DND-41 (cell line): ENCODE measurements around the gene P2RY2.

Source experiments
- ATAC-seq: fragments of 200-7000 bp; cut with Tn5 transposase; 3 replicates; pipeline ENCODE4 v1.9.1; 2021; ENCODE audit warnings: low read depth; ENCODE audit not compliant: insufficient read depth
- DNase-seq: peaks from one replicate; pipeline ENCODE4 v3.0.0-alpha.2; 2020
- H2AFZ ChIP-seq: 2 replicates; pipeline ENCODE4 v1.6.0; 2012; ENCODE audit warnings: low read depth, low read length
- H3K27ac ChIP-seq: 2 replicates; pipeline ENCODE4 v1.5.1; 2012; ENCODE audit warnings: low read length, inconsistent platforms
- H3K27me3 ChIP-seq: fragments of 200-600 bp; sonication (generic); 2 replicates; pipeline ENCODE4 v1.6.0; 2012; ENCODE audit warnings: low read length, mild to moderate bottlenecking, inconsistent platforms; ENCODE audit not compliant: insufficient read depth, poor library complexity
- H3K36me3 ChIP-seq: 2 replicates; pipeline ENCODE4 v1.5.1; 2012; ENCODE audit warnings: low read length, inconsistent platforms; ENCODE audit not compliant: insufficient read depth
- H3K4me1 ChIP-seq: 2 replicates; pipeline ENCODE4 v1.5.1; 2012; ENCODE audit warnings: mild to moderate bottlenecking, low read length; ENCODE audit not compliant: insufficient read depth
- H3K4me2 ChIP-seq: 2 replicates; pipeline ENCODE4 v1.6.0; 2012; ENCODE audit warnings: mild to moderate bottlenecking, moderate library complexity, low read length, inconsistent platforms; ENCODE audit not compliant: insufficient read depth
- H3K4me3 ChIP-seq, 2 experiments: fragments of 200-600 bp in 1 of 2; shearing (Covaris generic) in 1 of 2; 2 replicates each; pipeline ENCODE4 v1.5.1; 2012 to 2016; ENCODE audit warnings: inconsistent platforms in 2 of 2, low read length in 2 of 2, mild to moderate bottlenecking in 2 of 2, low read depth in 1 of 2, moderate library complexity in 1 of 2
- H3K79me2 ChIP-seq: 2 replicates; pipeline ENCODE4 v1.6.0; 2012; ENCODE audit warnings: low read length, inconsistent platforms; ENCODE audit not compliant: insufficient read depth
- H3K9ac ChIP-seq: 2 replicates; pipeline ENCODE4 v1.6.0; 2012; ENCODE audit warnings: low read depth, mild to moderate bottlenecking, inconsistent platforms, low read length, moderate library complexity
- H3K9me3 ChIP-seq: 2 replicates; pipeline ENCODE4 v1.5.1; 2012; ENCODE audit warnings: low read length, moderate library complexity, mild to moderate bottlenecking, inconsistent platforms; ENCODE audit not compliant: insufficient read depth, severe bottlenecking
- H4K20me1 ChIP-seq: 2 replicates; pipeline ENCODE4 v1.6.0; 2012; ENCODE audit warnings: low read length; ENCODE audit not compliant: insufficient read depth
- EZH2 ChIP-seq: IDR thresholded peaks from 3 replicates; pipeline ENCODE4 v1.6.1; 2012; ENCODE audit warnings: borderline replicate concordance, low read depth, mild to moderate bottlenecking, moderate library complexity, low read length, inconsistent platforms; ENCODE audit not compliant: severe bottlenecking
- TF ChIP-seq, protein P1 (sequence below): IDR thresholded peaks from 2 replicates; pipeline ENCODE4 v1.5.1; 2012; ENCODE audit warnings: borderline replicate concordance, low read length, moderate library complexity, mild to moderate bottlenecking; ENCODE audit not compliant: poor library complexity, severe bottlenecking; ENCODE audit errors: extremely low read depth

P2RY2 gene

DNA sequence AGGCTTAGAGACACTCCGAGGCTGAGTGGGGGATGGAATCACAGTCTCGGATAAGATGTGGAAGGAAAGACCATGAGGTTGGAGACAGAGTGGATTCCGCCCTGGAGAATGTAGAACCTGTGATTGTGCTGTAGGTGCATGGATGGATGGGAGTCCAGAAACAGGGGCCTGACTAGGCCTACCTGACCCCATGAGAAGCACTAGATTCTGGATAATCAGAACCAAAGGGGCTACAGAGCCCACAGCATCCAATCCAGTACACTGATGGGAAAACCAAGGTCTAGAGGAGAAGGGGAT lies 43.6 kb upstream of the P2RY2 start:
- no peak overlapping the region for H2AFZ ChIP-seq
- no peaks in the 10 kb centered on the region; the same call in 1 of the 2 replicates for H4K20me1 ChIP-seq
- H3K4me3 ChIP-seq, result no peak overlapping the region
- no peak overlapping the region for H3K9ac ChIP-seq
- no peak overlapping the region for H3K27ac ChIP-seq
- H3K9me3 ChIP-seq, result no peaks in the 10 kb centered on the region
- no peak for TF ChIP-seq EZH2
- TF ChIP-seq, protein P1, sequence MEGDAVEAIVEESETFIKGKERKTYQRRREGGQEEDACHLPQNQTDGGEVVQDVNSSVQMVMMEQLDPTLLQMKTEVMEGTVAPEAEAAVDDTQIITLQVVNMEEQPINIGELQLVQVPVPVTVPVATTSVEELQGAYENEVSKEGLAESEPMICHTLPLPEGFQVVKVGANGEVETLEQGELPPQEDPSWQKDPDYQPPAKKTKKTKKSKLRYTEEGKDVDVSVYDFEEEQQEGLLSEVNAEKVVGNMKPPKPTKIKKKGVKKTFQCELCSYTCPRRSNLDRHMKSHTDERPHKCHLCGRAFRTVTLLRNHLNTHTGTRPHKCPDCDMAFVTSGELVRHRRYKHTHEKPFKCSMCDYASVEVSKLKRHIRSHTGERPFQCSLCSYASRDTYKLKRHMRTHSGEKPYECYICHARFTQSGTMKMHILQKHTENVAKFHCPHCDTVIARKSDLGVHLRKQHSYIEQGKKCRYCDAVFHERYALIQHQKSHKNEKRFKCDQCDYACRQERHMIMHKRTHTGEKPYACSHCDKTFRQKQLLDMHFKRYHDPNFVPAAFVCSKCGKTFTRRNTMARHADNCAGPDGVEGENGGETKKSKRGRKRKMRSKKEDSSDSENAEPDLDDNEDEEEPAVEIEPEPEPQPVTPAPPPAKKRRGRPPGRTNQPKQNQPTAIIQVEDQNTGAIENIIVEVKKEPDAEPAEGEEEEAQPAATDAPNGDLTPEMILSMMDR, result no peak
- no peaks in the 10 kb centered on the region for H3K36me3 ChIP-seq
- no peaks in the 10 kb centered on the region for H3K79me2 ChIP-seq
- no peak for ATAC-seq
- no peaks in the 10 kb centered on the region for H3K27me3 ChIP-seq
- H3K4me1 ChIP-seq, result no peaks in the 10 kb centered on the region
- no peak for DNase-seq
- H3K4me2 ChIP-seq, result no peak overlapping the region

DNA sequence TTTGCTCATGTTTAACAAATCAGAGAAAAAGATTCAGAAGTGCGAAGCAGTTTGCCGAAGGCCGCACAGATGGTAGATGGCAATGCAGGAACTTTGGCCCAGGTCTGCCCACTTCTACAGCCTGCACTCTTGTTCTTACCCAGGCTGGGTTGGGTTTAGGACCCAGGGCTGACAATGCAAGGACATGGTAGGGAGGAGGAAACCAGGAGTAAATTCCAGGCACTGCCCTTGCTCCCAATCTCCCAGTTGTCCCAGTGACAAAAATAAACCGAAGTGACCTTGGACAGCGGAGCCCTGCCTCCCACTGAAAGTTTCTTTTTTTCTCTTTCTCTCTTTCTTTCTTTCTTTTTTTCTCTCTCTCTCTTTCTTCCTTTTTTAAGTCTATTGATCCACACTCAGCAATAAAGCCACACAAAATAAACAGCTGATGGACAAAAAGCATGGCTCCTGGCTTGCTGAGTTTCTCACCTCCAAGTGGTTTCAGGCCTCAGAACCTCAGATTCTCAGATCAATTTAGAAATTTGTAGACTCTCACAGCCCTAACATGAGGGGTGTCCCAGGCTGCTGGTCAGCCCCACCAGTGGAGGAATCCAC lies 42.4 kb upstream of the P2RY2 start:
- DNase-seq (no peak), ATAC-seq (no peak)
- Histone ChIP-seq H4K20me1 (no peaks in the 10 kb centered on the region; the same call in 1 of the 2 replicates), H2AFZ (no peak overlapping the region), H3K4me2 (no peak overlapping the region), H3K79me2 (no peaks in the 10 kb centered on the region), H3K27me3 (no peaks in the 10 kb centered on the region), H3K36me3 (no peaks in the 10 kb centered on the region), H3K9me3 (no peaks in the 10 kb centered on the region), H3K4me1 (no peaks in the 10 kb centered on the region), H3K9ac (no peak overlapping the region), H3K27ac (no peak overlapping the region), H3K4me3 (no peak overlapping the region)
- TF ChIP-seq, protein P1, result no peak
- TF ChIP-seq EZH2, result no peak

DNA sequence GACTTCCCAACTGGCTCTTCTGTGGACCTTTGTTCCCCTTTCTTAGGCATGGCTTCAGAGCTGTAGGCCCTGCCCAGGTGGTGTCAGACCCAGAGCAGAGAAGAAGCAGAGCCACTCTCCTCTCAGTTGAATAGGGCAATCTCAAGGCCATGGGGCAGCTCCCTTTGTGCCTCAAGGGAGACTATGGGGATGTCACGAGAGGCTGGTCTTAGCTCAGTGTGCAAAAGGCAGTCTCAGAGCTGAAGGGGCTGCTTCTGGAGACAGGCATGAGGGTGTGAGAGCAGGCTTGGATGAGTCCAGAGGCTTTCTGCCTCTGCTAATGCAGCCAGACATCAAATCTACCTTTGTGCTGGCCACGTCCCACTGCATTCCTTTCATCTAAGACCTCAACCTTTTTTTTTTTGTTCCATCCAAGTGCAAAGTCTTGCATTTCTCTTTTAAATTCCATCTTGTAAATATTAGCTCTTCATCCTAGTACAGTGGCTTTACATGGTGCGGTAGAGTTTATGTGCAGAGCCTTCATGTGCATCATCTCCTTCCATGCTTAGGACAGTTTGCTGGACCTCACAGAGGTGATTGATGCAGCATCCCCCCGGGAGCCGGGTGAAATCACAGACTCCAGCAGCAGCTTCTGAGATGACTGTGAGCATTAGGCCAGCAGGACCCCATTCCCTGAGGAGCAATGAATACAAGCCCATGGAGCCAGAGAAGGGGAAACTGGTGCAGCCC lies 41.8 kb upstream of the P2RY2 start:
- Histone ChIP-seq H4K20me1 (no peaks in the 10 kb centered on the region; the same call in 1 of the 2 replicates), H3K4me1 (no peaks in the 10 kb centered on the region), H3K36me3 (no peaks in the 10 kb centered on the region), H3K27me3 (no peaks in the 10 kb centered on the region), H3K4me2 (no peak overlapping the region), H3K4me3 (no peak overlapping the region), H2AFZ (no peak overlapping the region), H3K9me3 (no peaks in the 10 kb centered on the region), H3K9ac (no peak overlapping the region), H3K79me2 (no peaks in the 10 kb centered on the region), H3K27ac (no peak overlapping the region)
- TF ChIP-seq, protein P1, result no peak
- TF ChIP-seq EZH2, result no peak
- no peak for DNase-seq
- no peak for ATAC-seq

DNA sequence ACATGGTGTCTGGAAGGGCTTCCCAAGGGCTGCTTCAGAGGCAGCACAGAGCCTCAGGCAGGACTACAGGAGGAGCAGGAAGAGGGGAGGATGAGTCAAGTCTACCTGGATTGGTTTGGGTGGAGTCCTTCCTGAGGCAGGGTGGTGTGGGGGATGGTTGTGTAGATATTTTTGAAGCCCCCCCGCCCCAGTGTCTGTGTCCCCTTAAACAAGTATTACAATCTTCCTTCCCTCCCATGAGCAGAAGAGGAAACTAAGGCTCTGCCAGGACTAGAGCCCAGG lies 41.3 kb upstream of the P2RY2 start:
- TF ChIP-seq, protein P1, result no peak
- no peak for TF ChIP-seq EZH2
- Histone ChIP-seq H4K20me1 (no peaks in the 10 kb centered on the region; the same call in 1 of the 2 replicates), H3K27ac (no peak overlapping the region), H2AFZ (no peak overlapping the region), H3K9ac (no peak overlapping the region), H3K9me3 (no peaks in the 10 kb centered on the region), H3K36me3 (no peaks in the 10 kb centered on the region), H3K4me2 (no peak overlapping the region), H3K4me3 (no peak overlapping the region), H3K27me3 (no peaks in the 10 kb centered on the region), H3K79me2 (no peaks in the 10 kb centered on the region), H3K4me1 (no peaks in the 10 kb centered on the region)
- DNase-seq (no peak), ATAC-seq (no peak)
